Retinal pigment epithelial cell (primary cell): Measurements from ENCODE around the gene KRT82.
A peak's percentile ranks its signal among the peaks of the same experiment; 100 is the strongest.

ENCODE experiments used
- DNase-seq: peaks from one replicate; pipeline ENCODE4 v3.0.0-alpha.2; 2010; ENCODE audit warnings: low read depth
- H3K4me3 ChIP-seq: 2 replicates; pipeline ENCODE4 v1.5.1; 2011; ENCODE audit warnings: mild to moderate bottlenecking, low read length, control low read depth, moderate library complexity
- CTCF ChIP-seq: conservative IDR thresholded peaks from 2 replicates; pipeline ENCODE4 v1.5.1; 2011; ENCODE audit warnings: low read depth, low read length, control low read depth, inconsistent platforms

KRT82 gene

DNA sequence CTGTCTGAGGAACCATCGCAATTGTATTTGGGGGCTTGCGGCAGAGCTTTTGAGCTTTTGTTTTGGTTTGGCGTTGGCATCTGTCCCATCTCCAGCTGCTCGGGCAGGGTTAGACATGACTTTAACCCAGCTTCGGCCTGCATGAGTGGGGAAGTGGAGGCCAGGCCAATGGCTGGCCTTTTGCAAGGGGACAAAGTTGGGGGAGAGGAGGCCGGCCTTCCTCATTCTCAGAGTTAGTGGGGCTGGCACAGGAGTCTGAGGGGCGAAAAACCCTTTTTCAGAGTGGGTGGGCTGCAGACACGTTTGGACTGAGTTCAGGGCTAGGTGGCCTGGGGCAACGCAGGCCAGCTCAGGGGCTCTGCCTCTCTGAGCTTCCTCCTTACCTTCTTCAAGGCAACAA, 5.2 kb downstream of the KRT82 start:
- TF ChIP-seq CTCF, result no peak
- H3K4me3 ChIP-seq, result no peak overlapping the region

GRCh38 chr12:52399756-52400155, 6.4 kb downstream of the KRT82 start:
- no peak overlapping the region for H3K4me3 ChIP-seq
- DNase-seq, result no peak
- TF ChIP-seq CTCF, result no peak

More for the DNA sequence above, 5.2 kb downstream of the KRT82 start:
- DNase-seq, result no peak

GRCh38 chr12:52398176-52398575, 8.0 kb downstream of the KRT82 start:
- no peak for DNase-seq
- TF ChIP-seq CTCF, result no peak
- no peak overlapping the region for H3K4me3 ChIP-seq

GRCh38 chr12:52396656-52397055, 9.5 kb downstream of the KRT82 start:
- no peak for TF ChIP-seq CTCF
- no peak overlapping the region for H3K4me3 ChIP-seq
- no peak for DNase-seq

DNA sequence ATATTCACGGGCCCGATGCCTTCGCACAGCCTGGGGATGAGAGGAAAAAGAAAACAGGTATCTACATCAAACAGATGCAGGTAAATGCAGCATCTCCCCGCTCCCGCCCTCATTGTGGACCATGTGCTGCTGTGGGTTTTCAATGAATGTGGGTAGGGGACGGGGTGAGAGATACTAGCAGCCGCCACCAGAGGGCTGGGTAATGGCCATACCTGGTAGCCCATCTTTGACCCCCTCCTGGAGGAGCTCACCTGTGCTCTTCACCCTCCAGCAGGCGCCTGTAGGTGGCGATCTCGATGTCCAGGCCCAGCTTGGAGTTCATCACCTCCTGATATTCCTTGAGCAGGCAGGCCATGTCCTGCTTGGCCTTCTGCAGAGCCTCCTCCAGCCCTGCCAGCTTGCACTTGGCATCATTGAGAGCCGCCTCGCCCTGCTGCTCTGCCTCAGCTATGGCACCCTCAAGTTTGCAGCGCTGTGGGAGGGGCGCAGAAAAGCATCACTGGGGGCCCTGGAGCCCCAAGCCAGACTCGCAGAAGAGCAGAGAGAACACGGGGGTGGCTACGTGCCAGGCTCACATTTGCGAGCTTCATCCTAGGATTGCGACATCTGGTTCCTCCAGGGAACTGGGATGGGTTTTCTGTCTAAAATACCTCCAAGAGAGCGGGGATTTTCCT, 10.2 kb downstream of the KRT82 start:
- no peak overlapping the region for H3K4me3 ChIP-seq
- TF ChIP-seq CTCF, result peak; percentile 41
- DNase-seq, result no peak

- TF ChIP-seq CTCF, result no peak
- DNase-seq, result no peak
Observed at GRCh38 chr12:52394836-52395405, 11.2 kb downstream of the KRT82 start.

DNA sequence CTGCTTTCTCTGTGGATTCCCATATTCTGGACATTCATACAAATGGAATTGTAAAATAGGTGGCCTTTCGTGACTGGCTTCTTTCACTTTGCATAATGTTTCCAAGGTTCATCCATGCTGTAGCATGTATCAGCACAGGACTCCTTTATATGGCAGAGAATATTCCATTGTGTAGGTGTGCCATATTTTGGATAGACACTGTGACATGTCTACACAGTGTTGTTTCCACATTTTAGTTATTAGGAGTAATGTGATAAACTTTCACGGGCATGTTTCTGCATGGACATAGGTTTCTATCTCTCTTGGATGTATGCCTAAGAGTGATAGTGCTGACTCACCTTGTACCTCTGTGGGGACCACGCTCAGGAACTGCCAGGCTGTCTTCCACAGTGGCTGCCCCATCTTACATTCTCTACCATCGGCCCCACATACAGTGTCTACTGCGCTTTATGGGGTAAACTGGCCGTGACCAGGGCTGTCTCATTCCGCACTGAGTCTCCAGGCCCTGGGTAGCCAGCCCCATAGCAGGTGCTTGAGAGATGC, 13.6 kb downstream of the KRT82 start:
- H3K4me3 ChIP-seq, result no peak overlapping the region
- no peak for TF ChIP-seq CTCF
- no peak for DNase-seq

More at GRCh38 chr12:52394836-52395405, 11.2 kb downstream of the KRT82 start:
- H3K4me3 ChIP-seq, result no peak overlapping the region
